ENCODE data around the gene USP12.
"Not testable (repeated sequence)": the region's sequence is repeated elsewhere in the genome, so short reads cannot be mapped to it uniquely, and the experiment has no call there.

USP12 gene

GRCh38 chr13:27148900-27149299, 22.7 kb downstream of the USP12 start:
- DNase-seq: no peak

- DNase-seq: no peak
These were observed 24.0 kb downstream of the USP12 start for GRCh38 chr13:27147530-27148170.

GRCh38 chr13:27141746-27142145, 29.9 kb downstream of the USP12 start:
- no peak for DNase-seq

DNA sequence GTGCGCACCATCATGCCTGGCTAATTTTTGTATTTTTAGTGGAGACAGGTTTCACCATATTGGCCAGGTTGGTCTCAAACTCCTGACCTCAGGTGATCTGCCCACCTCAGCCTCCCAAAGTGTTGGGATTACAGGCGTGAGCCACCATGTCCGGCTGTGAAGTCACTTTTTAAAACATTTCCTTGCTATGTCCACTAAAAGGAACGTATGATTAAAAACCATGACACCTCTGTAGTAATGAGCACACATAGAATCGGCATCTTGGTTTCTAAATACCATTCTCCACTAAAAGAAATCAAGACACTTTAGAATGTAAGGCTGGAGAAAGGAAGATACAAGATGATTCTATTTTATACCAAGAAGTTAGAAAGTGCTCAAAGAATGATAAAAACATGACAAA, 30.5 kb downstream of the USP12 start:
- DNase-seq: not testable (repeated sequence)

GRCh38 chr13:27140060-27140459, 31.6 kb downstream of the USP12 start:
- no peak for DNase-seq

DNA sequence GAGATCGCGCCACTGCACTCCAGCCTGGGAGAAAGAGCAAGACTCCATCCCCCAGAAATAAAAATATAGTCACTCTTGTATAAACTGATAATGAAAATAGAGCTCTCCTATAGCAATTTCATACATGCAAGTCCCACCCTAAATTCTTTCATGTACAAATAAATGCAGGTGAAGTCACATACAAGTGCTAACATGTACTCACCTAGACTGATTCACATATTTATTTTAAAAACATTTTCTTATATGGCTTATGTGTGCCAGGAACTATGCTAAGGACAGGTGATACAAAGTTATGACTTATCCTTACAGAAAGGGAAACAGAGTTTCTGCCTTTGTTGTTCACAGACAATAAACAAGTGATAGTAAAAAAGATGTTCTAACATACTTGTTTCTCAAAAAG, 32.0 kb downstream of the USP12 start:
- DNase-seq: no peak

GRCh38 chr13:27138457-27139093, 33.0 kb downstream of the USP12 start:
- no peak for DNase-seq

- no peak for DNase-seq
These were observed 33.9 kb downstream of the USP12 start for GRCh38 chr13:27137759-27138158.

- DNase-seq: no peak
These were observed 36.6 kb downstream of the USP12 start for GRCh38 chr13:27135023-27135422.

GRCh38 chr13:27133889-27134288, 37.7 kb downstream of the USP12 start:
- no peak for DNase-seq

DNA sequence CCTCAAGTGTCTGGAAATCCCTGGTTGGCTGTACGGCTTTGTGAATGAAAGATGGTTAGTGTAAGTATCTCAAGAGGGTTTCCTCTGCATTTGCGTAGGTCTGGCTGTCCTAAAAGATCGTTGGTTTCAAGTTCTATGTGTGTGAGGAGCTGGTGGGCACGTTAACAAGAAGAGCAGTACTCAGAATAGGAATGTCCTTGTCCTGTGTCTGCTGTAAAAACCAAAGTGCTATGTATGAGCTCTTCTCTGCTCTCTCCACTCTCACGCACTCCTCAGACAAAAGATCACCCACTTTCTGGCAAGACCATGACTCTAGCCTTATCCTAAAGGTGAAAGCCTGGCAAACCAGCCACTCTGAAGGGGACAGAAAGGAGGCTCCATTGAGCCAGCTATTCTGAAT, 39.1 kb downstream of the USP12 start:
- no peak for DNase-seq

GRCh38 chr13:27131906-27132305, 39.7 kb downstream of the USP12 start:
- DNase-seq: no peak

GRCh38 chr13:27130979-27131623, 40.5 kb downstream of the USP12 start:
- peak; percentile 32 for DNase-seq

DNA sequence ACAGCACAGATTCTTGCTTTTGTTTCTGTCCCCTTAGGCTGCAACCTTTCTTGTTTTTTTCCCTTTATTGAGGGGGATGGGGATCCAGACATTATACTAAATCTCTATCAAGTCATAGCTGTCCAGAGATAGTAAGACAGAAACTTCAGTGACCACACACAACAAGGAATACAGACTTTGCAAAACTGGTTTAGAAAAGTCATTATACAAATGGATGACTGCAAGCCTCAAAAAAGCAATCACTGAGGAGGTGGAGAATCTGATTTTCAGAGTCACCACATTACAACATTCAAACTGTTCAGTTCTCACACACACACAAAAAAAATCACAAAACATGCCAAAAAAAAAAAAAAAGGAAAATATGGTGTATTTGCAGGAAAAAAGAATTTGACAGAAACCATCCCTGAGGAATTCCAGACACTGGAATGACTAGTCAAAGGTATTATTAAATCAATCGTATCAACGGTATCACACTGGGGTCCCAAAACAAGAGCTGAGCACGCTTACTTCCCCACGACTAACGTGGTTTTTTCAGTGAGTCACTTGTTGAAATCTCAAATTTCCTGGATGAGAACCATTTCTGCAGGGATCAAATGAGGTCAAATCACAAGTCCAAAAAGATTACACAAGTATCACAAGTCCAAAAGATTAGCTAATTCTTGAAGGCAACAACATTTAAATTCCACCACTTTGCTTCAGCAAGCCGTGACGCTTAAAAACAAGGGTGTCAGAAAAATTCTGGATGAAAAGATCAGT, 41.2 kb downstream of the USP12 start:
- no peak for DNase-seq

DNA sequence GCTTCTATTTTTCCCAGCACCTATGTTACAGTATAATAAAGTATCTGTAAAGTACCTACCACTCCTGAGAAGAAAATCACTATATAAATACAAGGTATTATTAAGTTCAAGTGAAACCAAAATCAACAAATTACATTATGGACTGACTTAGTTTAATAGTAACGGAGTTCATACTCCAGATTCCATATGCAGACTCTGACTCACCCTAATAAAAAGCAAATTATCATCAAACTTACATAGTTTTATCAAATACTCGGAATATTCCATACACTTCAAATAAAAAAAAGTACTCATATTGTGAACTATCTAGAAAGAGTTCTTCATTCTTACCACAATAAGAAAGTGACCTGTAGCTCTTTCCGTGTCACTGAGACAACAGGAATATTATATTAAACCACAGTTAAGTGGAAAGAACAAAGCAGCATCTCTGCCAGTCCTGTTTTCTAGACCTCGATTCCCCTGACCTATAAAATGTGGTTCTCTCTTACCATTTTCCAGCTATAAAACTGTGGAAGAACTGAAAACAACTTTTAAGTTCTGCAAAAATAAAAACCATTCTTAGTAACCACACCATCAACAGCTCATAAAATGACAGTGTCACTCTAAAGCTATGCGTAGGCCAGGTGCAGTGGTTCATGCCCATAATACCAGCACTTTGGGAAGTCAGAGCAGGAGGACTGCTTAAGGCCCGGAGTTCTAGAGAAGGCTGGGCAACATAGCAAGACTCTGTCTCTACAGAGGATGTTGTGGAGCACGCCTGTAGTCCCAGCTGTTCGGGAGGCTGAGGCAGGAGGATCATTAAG, 42.6 kb downstream of the USP12 start:
- DNase-seq: no peak

- DNase-seq: no peak
These were observed 44.8 kb downstream of the USP12 start for GRCh38 chr13:27126859-27127258.

DNA sequence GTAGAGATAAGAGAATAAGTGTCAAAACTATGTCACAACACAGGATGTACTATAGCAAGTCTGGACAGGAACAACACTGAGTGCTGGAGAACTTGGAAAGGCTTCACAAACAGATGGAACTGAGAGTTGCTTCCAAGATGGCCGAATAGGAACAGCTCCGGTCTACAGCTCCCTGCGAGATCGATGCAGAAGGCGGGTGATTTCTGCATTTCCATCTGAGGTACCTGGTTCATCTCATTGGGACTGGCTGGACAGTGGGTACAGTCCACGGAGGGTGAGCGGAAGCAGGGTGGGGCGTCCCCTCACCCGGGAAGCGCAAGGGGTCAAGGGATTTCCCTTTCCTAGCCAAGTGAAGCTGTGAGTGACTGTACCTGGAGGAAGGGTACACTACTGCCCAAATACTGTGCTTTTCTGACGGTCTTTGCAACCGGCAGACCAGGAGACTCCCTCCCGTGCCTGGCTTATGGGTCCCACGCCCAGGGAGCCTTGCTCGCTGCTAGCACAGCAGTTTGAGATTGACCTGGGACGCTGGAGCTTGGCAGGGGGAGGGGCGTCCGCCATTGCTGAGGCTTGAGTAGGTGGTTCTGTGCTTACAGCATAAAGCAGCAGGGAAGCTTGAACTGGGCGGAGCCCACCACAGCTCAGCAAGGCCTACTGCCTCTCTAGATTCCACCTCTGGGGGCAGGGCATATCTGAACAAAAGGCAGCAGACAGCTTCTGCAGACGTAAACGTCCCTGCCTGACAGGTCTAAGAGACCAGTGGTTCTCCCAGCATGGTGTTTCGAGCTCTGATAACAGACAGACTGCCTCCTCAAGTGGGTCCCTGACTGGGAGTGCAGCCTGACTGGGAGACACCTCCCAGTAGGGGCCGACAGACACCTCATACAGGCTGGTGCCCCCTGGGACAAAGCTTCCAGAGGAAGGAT, 46.0 kb downstream of the USP12 start:
- no peak for DNase-seq

DNA sequence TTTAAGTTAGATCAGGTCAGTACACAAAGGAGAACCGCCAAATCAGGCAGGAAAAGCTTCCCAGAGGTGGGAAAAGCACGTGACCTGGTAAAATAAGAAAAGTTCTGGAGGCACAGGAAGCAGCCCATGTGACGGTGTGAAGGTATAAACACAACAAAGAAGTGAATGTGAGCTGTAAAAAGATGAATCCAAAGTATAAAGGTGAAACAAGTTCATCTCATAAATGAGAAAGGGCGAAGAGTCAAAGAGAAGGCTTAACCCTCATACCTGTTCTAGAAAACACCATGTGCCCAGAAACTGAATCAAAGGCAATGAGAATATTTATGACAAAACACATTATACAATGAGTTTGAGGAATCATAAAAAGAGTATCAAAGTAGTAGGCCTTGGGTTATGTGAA, 47.0 kb downstream of the USP12 start:
- DNase-seq: no peak

- DNase-seq: not testable (repeated sequence)
These were observed 48.2 kb downstream of the USP12 start for GRCh38 chr13:27123445-27123844.

GRCh38 chr13:27122036-27122435, 49.6 kb downstream of the USP12 start:
- DNase-seq: no peak

DNA sequence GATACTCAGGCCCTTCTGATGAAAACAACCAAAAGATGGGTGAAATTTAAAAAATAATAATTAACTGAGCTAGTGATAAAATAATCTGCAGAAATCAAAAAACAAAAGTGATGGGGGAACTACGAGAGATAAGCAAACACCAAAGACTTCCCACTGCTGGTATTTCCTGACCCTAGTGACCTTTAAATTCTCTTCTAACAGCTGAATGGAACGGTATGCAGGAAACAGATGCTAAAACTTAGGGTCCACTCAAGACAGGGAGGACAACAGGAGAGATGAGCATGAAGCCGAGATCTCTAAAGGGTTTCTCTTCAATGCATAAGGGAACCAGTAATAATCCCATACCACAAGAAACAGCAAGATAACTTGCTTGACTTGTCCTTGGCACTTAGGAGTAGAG, 50.8 kb downstream of the USP12 start:
- no peak for DNase-seq

- DNase-seq: no peak
These were observed 51.6 kb downstream of the USP12 start for GRCh38 chr13:27120011-27120410.
